SH-SY5Y (cell line): Measurements from ENCODE around the gene PLLP.

ENCODE experiments used
- GATA2 ChIP-seq: IDR thresholded peaks from 2 replicates; pipeline ENCODE4 v1.6.1; 2011; ENCODE audit warnings: mild to moderate bottlenecking, low read depth, low read length
- GATA3 ChIP-seq: IDR thresholded peaks from 2 replicates; pipeline ENCODE4 v1.6.1; 2011; ENCODE audit warnings: low read depth, mild to moderate bottlenecking, low read length, moderate library complexity

- no peak for TF ChIP-seq GATA3
- no peak for TF ChIP-seq GATA2
Measured at GRCh38 chr16:57223057-57223456, 61.4 kb downstream of the PLLP start.
